IPS-18c (cell line): Measurements from ENCODE around the gene RAD9A.
A peak's percentile ranks its signal among the peaks of the same experiment; 100 is the strongest.

Source experiments
- H3K4me3 ChIP-seq: 2 replicates; pipeline ENCODE4 v1.7.0; 2013; ENCODE audit warnings: low read depth, mild to moderate bottlenecking, low read length, moderate library complexity; ENCODE audit not compliant: insufficient read depth
- H3K9me3 ChIP-seq: one replicate; pipeline ENCODE4 v1.6.1; 2013; ENCODE audit warnings: mild to moderate bottlenecking, low read length, moderate library complexity; ENCODE audit not compliant: control insufficient read depth, insufficient read depth

Gene RAD9A

DNA sequence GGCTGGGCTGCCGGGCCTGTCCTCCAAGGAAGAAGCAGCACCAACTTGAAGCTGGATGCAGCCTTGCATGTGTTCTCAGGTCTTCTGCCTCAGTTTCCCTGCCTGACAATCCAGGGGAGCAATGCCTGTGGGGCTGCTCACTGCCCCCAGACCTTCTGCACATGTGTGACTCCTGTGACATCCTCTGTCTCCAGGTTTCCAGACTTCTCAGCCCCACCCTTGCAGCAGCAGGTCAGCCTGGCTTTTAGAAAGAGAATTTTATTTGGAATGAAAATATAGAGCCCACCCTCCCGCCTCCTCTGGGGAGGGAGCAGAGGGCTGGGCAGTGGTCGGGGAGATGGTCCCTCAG is 46.0 kb downstream of the RAD9A start:
- Histone ChIP-seq H3K9me3 (peaks cover 4% of the 10 kb centered on the region), H3K4me3 (no peak overlapping the region)

DNA sequence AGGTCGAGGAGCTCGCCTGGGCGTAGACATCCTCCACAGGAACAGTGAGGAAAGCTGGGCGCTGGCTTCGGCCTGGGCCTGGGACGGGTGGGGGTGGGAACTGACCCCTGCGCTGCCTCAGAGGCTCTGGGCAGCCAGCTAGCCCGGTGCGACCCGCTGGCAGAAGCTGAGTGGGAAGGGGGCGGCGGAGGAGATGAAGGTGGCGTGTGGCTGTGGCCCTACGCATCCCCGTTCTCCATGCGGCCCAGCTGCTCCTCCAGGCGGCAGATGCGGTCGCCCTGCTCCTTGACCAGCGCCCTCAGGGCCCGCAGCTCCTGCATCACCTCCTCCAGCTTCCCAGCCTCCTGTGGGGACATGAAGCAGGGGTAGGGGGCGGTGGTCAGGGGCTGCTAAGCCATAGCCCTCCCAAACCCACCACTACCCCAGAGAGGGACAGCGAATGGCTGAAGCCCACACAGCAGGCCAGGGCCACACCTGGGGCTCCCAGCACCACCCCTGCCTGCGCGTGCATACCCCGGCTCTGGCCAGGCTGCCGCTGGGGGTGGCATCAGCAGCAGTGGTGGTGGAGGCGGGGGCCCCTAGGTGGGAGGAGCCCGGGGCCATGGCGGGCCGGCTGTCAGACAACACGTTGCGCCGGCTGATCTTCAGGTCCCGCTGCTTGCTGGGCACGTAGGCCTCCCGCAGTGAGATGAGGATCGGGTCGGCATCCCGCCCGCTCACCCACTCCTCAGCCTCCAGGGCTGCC is 46.5 kb downstream of the RAD9A start:
- H3K4me3 ChIP-seq, result no peak overlapping the region
- H3K9me3 ChIP-seq, result peaks cover 4% of the 10 kb centered on the region

DNA sequence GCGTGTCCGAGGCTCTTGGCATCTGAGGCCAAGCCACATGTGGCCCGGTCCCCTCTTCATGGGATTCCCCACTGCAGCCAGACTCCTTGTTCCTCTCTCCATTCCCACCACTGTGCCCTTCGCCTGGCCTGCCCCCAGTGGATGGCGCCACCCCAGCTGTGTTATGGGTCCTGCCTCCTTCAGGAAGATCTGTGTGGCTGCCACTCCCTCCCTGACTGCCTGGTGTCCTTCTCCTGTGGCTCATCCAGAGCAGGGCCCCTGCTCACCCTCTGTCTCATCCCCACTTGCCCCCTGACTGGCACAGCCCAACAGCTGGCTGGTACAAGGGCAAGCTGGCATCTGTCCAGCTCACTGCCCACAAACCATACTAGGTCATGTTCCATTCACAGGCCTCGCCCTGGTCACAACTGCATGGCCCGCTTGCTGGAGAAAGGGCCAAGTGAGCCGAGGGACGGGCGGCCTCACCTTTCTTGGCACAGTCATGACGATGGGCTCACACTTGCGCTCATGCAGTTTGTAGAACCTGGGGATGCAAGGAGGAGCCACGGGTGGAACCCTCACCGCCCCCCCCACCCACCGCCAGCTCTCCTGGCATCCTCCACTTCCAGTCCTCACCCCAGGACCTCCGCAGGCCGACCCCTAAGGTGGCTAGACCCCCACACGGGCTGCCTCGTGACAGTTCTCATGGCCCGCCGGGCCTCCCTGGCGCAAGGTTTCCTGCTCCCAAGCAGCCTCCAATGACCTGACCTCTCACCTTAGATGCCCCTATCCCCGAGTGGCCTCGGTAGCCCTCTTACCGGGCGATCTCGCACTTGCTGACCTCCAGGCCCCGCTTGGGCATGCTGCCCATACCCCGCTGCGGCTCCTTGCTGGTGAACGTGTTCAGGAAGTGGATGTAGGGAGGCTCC is 47.8 kb downstream of the RAD9A start:
- Histone ChIP-seq H3K4me3 (no peak overlapping the region), H3K9me3 (peaks cover 4% of the 10 kb centered on the region)

DNA sequence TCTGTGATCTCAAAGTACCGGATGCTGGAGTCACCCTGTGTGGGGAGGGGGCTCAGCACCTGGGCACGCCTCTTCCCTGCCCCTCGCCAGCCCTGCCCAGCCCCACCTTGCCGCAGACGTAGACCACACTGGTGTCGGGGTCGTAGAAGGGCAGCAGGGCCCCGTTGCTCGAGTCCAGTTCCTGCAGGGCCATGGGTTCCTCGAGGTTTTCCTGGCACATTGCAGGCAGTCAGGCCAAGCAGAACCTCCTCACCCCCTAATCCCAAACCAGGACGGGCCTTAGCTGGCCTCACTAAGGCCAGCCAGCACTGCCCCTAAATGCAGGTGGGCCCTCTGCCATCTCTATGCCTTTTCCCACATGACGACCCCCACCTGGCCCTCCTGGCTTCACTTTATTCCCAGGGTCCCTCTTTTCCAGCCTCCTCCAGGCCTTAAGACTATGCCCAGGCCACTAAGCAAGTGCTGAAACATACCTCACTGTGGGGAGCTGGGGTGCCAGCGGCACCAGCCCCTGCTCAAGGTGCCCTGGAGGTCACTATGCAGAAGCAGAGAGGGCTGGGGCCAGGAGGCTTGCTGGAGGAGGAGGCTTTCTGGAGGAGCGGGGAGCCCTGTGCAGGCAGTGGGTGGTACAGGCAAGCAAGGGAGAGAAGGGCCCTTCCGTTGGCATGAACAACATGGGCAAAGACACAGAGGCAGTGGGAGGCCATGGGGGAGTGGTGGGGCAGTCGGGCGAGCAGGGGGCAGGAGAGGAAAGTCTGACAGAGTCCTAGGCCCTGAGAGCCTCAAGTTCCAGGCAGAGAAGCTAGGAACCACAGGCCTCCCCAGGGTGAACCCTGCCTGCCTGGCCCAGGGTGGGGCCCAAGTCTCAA is 48.7 kb downstream of the RAD9A start:
- H3K9me3 ChIP-seq, result peaks cover 4% of the 10 kb centered on the region
- no peak overlapping the region for H3K4me3 ChIP-seq

DNA sequence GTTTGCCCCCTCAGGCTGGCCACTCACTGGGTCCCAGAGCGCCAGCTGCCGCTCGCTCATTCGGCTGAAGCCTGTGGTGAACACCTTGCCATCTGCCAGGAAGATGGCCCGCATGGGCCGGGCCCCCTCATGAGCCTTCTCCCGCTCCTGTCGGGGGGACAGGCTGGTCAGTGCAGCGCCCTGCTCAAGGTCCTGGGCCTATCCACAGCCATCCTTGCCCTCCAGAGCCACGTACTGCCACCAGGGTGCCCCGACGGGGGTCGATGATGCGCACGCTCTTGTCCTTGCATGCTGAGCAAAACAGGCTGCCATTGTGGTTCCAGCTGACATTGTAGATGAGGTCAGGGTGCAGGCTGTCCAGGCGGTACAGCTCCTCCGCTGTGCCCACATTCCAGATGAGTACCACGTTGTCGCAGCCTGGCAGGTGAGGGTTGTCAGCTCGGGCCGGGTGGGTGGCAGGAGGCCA is 49.3 kb downstream of the RAD9A start:
- Histone ChIP-seq H3K9me3 (peaks cover 6% of the 10 kb centered on the region), H3K4me3 (no peak overlapping the region)

DNA sequence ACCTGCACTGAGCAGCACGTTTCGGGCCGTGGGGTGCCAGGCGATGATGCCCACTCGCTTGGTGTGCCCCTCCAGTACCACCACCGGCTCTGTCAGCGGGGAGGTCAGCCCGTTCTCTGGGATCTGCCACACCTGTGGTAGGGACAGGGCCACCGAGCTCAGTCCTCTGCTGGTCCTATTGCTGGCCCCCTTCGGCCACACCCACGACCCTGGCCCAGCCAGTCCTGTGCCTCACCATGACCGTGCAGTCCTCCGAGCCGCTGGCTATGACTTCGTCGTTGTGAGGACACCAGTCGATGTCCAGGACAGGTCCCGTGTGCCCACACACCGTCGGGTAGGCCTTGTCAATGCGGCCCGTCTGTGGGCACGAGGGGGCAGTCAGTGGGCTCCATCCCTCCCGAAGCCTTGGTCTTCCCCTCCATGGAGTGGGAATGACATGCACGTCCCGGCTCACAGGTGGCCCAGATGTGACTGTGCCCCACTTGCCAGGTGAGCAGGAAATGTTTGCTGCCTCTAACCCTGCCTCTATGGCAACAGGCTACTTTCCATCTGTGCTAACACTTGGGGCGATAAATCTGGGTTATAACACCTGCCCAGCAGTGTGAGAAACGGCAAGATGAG is 50.1 kb downstream of the RAD9A start:
- H3K4me3 ChIP-seq, result no peak overlapping the region

DNA sequence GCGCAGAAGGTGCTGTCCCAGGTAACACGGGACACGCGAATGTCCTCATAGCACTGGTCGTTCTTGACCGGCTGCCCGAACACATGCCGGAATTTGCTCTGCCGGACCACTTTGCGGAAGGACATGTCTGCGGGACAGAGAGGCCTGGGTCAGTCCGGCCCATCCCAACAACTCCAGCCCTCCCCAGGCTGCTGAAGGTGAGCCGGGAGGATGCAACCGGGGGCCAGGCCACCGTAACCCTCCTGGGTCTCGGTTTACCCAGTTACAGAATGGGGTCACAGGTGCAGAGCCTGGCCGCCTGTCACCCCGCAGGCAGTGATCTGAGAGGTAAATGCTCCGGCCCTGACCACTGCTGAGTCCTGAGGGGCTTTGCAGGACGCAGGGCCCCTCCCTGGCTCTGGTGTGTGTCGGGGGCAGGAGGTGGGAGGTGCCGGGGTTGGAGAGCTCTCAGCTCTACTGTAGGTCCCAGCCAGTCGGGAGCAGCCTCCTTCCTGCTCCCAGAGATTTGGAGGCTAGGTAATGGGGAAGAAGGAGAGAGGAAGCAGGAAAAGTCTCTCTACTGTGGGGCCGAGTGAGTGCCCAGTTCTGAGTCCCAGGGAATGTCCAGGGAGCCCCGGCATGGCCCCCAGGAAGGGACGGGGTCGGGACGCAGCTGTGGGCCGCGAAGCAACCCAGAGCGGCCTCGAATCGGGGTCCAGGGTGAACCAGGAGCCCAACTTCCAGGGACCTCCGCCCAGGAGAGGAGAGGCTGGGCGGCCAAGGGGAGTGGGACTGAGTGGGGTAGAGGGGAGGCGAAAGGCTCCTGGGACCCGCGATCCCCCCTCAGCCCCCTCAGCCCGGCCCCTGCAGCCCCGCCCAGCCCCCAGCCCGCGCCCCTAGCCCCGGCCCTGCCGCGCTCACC is 51.0 kb downstream of the RAD9A start:
- Histone ChIP-seq H3K9me3 (peaks cover 8% of the 10 kb centered on the region), H3K4me3 (peak overlapping the region; percentile 77)

More for the DNA sequence above, 50.1 kb downstream of the RAD9A start:
- H3K9me3 ChIP-seq, result peaks cover 6% of the 10 kb centered on the region

DNA sequence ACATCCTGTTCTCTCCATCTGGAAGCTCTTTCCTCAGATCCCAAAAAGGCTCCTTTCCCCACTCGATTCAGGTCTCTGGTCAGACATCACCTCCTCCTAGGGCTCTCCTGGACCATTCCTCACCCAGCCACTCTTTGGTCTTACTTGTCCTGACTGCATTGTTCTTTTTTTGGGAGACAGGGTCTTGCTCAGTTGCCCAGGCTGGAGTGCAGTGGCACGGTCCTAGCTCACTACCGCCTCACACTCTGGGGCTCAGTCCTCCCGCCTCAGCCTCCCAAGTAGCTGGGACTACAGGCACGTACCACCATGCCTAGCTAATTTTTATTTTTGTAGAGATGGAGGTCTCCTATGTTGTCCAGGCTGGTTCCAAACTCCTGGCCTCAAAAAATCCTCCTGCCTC is 53.7 kb downstream of the RAD9A start:
- Histone ChIP-seq H3K4me3 (no peak overlapping the region), H3K9me3 (peaks cover 8% of the 10 kb centered on the region)
